Fibroblast of skin of abdomen (primary cell): ENCODE results near the gene GIMAP8. TPM values are rescaled to one million over a fixed set of nuclear protein-coding genes. Genes with fewer than 3 reads are reported as not detected.

Source experiments
- DNase-seq: peaks from one replicate; pipeline ENCODE4 v3.0.0-alpha.2; 2013
- polyA plus RNA-seq, 2 experiments: library from polyadenylated mRNA; unstranded; fragments of 120-200 nt; gene quantifications; one replicate each; pipeline ENCODE4 v1.2.1, GENCODE V29; 2013; ENCODE audit not compliant: insufficient read length in 2 of 2

The GIMAP8 gene
- 0.03 TPM for polyA plus RNA-seq (2013, experiment 1 of 2; ENCODE audit: insufficient read length)
- 0.02 TPM for polyA plus RNA-seq (2013, experiment 2 of 2; ENCODE audit: insufficient read length)

DNA sequence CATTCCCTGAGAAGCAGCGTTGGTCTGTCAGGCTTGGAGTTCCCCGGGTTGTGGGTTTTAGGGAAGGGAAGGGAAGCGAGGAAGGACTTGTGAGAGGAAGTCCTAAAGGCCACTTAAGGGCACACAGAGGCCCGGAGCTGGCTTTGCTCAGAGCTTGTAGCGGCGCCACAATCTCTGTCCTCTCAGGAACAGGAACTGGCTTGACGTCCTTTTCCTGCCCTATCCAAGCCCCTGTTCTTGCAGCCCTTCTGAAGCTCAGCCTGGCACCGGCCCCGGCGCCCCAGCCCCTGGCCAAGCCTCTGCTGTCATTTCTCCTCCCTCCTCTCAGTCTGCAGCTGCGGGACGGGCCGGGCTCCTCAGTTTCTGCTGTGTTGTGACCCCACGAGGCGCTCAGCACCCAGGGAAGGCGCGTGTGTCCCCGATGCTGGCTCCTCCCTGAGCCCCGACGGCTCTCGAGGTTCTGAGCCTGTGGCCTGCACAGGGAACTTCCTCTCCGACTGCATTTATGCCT is at the start of gene GIMAP8:
Gene GIMAP8 (plus strand): TSS at position 140 of the 511 bp plus-strand sequence. CDS start 16,069 bp downstream, outside the sequence.
- DNase-seq, result no peak

DNA sequence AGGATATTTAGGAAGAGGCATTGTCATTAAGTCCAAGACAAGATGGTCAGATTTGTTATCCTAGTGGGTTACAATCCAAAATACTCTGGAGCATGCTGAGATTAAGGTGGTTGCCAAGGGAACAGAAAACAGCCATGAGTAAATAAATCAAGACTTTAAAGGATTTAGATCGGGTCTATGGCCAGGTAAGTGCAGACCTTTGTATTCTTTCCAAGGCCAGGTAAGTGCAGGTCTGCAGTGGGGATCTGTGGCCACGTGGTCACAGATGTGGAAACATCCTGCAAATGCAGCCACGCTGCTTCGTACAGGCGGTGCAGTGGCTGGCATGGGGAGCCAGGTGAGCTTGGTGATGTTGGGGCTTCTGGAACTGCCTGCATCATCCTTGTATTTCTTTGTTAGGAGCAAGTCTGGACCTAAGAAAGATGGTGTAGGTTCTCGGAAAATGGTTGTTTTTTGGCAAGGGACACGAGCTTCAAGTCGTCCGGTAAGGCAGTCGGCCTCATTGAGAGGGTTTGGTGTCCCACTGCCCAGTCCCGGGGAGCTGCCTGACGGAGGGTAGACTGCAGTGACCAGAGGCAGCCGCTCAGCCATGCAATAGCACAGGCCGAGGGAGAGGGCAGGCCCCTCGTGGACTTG is 49.5 kb upstream of the GIMAP8 start:
- DNase-seq, result no peak

DNA sequence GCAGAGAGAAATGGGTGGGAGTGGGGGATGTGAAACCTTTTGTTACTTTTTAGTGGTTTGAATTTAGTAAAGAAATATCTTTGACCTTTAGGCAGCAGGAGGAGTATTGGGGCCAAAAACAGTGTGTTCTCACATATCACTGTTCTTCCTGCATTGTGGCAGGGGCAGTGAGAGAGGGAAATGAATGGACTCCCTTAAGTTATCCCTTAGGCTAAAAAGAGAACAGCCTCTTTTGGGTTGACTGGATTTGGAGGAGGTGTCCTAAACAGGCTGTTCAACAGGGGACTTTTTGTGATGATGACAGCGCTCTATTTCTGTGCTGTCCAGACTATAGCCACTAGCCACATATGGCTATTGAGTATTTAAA is 49.0 kb upstream of the GIMAP8 start:
- no peak for DNase-seq

DNA sequence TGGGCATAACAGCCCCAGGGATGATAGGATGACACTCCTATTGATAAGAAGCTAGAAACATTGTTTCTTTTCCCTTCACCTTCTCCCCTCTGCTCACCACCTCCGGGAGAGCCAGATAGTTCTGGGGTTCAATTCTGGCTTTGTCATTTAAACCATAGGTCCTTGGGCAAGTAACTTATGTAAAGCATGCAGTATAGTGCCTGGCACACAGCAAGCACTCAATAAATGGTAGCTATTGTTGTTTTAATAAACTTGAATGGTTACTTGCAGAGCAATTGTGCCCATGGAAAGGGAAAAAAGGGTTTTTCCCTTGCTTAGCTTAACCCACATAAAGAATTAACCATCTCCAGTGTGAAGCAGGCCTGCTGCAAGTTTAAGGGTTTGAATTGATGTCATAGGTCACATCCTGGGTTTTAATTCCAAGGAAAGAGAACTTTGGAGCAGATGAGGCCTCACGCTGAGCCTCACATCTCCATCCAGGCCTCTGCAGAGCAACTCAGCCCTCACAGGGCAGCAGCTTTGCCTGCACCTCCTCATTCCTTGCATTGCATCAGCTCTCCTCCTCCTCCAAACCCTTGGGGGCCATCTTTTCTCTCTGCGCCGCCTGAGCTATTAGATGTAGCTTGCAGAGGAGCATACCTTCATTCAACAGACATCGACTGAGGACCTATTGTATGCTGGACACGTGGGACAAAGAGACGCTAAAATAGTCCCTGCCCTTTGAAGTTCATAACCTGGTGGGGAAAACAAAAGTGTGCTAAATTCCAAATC is 48.4 kb upstream of the GIMAP8 start:
- peak; percentile 51 for DNase-seq

DNA sequence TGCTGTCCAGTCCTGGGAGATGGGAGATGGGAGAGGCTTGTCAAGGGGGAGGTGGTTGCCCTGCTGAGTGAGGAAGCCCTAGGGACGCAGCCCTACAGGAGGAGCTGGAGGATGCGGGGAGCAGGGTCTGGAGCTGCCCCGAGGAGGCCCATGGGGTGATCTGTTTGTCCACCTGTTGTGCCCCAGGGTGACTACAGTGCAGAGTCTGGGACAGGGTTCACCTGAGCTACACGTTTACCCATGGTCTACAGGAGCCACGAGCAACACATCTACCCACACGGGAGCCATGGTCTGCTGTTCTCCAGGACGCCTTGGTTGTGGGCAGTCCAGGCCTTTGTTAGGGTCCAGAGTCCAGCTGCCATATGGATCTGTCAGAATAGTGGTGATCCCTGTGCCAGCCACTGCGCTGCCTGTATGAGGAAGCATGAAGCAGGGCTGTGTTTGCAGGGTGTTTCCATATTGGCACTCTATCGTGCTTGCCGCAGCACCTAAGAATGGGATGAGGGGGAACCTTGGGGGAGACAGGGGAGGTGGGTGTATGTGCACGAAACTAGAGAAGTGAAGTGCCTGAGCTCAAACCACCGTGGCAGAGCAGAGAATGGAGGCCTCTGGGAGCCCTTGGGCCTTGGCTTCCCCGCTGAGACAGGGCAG is 47.6 kb upstream of the GIMAP8 start:
- no peak for DNase-seq

DNA sequence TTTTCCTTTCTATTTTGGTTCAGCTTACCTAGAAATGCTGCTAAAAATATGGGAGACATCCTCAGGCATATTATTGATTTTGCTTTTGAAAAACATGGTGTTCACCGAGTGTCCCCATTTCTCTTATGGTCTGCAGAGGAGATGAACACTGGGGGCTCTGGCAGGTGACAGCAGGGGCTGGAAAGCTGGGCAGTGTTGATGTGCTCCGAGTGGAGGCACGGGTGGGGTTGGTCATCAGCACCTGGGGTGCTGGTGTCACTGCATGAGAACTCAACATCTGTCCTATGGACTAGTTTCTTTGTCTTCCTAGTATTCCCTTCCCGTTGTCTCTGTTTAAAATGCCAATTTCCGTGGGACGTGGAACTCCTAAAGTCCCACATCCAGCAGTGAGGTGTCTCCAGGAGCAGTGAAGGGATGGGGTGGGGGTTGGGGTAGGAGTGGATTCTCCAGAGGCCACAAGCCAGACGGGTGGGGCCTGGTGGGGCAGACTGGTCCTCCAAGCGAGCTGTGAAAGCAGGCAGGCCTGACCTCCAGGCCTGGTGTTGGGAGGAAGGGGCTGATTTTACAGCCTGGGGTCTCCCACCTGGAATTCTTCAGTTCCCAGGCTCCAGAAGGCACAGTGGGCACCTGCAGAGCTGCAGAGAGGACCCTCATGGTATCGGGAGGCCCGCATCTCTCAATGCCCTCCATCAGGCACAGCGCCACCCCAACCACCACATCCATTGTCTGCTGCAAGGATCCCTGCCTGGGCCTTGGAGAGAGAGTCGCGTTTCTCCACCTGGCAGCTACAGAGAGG is 46.9 kb upstream of the GIMAP8 start:
- no peak for DNase-seq

DNA sequence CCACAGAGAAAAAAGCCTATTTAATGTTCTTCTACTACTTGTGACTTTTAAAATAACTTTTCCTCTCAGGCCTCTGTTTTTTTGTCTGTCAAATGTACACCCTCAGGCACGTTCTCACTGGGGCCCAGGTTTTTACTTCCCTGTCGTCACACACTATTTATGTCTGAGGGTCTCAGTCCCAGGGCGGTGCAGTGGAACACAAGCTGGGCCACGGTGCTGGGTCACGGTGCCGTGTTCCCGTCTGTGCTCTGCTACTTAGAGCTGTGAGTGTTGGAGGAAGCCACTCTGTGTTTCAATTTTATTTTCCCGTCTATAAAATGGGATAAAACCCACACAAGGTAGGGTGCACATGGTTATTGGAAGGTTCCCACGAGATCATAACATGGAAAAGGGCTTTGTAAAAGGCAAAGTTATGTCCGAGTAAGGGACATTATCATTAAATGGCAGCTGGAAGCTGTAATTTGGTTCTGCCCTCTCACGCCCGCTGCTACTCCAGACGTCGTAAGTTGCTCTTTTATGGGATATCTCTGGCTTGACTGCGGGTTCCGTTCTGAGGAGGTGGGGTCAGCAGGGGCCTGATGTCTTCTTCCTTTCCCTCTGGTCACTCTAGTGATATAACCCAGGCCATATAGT is 46.1 kb upstream of the GIMAP8 start:
- DNase-seq, result no peak

DNA sequence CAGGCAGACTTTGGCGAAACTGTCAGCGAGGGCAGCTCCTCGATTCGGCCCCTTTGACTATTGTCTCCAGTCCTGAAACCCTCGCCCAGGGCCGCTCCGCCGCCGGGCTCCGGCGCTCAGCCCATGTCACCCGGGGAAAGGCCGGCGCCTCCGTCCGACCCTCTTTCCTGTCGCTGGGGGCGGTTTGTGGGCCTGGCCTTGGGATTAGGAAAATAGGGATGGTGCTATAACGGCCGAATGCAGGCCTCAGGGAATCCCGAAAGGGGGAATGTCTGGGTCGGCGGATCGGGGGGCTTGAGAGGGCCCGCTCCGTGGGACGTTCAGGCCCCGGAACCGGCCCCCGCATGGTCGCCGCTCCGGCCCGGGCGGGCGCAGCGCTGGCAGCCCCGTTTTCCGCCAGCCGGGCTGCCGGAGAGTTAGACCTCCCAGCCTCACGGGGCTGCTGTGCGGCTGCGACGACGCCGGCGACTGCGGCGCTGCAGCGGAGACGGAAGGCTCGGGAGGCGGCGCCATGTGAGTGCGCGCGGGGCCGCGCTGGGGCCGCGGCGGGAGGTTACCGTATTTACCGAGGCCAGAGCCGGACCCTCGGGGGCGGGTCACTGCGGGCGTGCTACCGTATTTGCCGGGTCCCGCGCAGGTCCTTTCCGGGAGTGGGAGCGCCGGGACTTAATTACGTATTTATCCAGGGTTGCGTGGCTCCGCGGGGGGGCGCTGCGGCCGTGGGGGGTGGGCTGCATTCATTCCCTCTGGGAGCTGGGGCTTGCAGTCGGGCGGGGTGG is 45.4 kb upstream of the GIMAP8 start:
- DNase-seq, result peak; percentile 91

DNA sequence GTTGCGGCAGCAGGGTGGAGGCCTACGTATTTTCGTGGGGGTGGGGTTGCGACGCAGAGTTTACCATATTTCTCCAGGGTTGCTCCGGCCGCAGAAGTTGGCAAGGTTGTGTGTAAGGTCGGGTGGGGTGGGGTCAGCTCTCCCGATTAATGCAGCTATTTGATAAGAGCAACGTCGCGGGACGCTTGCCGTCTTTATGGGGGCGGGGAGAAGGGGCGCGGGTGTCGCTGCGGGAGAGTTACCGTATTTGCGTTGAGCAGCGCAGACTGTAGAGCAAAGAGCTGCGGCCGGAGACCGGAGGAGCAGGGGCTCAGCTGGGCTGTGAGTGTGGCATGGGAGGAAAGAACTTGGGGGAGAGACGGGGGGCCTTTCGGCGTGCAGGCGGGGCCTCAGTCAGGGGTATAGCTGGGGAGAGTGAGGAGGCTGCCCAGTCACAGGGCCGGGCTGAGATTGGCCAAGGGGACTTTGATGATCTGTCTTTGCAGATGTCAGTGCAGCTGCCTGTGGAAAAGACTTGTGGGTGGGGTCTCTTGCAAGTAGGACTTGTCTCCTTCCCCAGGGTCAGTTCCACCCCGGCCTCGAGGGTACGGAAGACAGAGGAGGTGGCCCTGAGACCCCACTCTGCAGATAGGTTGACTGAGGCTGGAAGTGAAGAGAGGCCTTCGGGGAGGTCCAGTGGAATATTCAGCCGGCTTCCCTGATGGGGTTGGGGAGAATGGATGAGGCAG is 44.7 kb upstream of the GIMAP8 start:
- DNase-seq, result no peak

DNA sequence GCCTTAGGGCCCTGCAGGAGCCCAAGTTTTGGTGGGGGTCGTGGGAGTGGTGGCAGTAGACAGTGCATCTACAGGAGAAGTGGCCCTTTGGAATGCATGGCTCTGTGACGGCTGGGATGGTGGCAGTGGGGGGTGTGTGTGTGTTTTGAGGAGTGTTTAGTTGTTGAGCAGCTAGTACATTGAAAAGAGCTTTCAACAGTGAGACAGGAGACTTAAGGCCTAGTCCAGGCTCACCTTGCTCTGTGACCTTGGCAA is 44.2 kb upstream of the GIMAP8 start:
- no peak for DNase-seq

DNA sequence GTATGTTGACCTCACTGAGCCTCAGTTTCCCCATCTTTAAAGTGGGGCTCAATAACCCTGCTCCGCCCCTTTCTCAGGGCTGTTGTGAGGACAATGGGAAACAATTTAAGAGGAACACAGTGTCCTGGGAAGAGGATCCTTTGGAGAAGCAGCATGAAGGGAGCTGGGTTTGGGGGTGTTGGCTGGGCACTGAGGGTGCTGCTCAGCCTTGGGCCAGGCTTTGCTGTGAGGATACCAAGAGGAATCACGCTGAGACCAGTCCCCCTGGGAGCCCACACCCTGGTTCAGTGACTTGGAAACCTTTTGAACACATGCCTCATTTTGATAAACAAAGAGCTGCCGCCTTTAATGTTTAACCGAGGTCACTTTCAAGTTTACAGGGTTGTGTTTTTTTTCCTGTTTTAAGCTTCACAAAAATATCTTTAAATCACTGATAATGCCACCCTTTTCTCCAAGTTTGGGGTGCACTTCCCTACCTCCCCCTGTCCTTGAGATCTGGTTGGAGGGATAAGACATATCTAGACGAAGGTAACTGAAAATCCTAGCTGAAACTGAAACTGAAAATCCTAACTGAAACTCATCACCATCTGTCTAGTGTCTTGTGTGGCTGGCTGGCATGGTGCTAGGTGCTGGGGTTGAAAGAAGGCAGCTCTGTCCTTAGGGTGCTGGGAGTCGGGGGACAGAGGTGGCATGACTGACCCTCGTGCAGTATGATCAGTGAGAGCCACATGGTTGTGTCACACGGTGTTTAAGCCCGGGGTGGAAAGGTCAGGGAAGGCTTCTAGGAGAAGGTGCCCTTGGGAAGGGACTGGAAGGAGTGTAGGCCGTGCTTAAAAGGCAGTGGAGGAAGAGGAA is 43.6 kb upstream of the GIMAP8 start:
- no peak for DNase-seq

DNA sequence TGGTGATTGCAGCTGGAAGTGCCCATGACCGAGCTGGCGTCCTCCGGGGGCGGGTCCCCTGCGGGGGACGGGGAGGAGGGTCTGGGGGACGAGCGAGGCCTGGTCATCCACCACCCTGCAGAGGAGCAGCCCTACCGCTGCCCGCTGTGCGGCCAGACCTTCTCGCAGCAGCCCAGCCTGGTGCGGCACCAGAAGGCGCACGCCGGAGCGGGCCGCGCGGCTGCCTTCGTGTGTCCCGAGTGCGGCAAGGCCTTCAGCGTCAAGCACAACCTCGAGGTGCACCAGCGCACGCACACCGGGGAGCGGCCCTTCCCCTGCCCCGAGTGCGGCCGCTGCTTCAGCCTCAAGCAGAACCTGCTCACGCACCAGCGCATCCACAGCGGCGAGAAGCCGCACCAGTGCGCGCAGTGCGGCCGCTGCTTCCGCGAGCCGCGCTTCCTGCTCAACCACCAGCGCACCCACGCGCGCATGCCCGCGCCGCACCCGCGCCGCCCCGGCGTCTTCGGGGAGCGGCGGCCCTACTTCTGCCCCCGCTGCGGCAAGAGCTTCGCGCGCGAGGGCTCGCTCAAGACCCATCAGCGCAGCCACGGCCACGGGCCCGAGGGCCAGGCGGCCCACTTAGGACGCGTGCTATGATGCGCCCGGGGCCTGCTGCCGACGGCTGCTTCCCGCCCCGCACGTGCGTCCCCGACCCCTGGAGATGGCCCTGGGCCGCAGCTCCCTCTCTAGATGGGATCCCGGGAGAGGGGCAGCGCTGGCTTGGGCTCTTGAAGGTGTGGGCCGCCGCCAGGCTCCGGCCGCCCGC is 42.6 kb upstream of the GIMAP8 start:
- no peak for DNase-seq

DNA sequence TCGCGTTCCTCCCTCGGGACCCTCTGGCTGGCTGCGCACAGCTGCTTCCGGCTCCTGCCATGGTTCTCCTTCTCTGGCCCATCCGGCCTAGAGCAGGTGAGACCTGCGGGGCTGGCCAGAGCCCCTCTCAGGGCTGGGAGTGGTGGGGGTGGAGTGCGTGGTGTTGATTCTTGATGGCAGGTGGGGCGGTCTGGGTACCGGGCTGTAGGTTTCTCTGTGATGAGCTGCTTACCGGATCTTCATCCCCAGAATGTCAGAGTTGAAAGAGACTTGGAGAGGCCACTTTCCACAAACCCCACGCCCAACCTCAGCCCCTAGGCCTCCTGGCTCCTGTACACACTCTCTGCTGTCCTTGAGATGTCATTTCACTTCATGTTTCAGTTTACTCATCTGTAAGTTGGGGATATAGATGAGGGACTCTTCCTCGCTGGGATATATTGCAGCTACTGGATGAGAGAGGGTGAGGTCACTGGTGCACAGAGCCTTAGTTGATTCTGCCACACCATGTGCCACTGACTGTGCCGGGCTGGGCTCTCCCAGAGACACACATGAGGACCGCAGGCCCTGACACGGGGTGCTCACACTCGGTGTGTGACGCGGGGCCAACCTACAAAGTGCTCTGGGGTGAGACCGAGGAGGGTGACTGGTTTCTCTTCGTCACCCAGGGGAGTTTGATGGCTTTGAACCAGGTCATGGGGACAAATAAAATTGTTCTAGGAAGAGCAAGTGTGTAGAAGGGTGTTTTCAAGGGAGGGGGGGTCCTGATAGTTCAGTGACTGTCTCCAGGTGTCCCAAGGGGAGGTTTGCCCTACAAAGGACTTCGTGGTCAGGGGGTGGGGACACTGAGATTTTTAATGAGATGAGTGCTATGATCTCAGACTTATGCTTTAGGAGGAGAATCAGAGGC is 41.8 kb upstream of the GIMAP8 start:
- no peak for DNase-seq

DNA sequence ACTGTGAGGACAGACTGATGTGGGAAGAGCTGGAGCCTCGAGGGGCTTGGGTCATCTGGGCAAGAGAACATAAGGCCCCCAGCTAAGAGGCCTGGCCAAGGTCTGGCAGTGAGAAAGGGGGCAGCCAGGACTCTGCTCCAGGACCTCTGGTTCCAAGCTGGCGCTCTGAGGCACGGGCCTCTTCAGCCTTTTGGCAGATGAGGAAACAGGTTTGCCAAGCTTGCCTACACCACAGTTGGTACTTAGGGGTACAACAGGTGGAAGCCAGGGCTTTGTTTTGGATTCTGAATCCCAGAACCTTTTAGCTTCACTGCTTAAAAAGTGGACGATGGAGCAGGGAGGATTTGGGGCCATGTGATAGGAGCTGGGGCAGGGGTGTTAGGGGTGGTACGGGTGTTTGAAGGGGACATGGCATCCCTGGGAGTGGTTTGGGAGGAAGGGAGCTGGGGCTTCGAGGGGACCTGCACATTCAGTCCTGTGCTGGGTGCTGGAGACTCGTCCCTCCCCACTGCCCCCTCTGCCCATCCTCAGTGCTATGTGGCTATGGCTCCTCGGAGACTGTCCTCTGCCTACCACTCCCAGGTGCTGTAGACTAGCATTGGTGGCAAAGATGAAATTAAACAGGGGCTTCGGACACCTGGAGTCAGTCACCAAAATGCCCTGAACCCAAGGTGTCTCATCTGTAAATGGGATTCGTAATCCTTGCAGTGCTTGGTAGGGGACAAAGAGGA is 41.0 kb upstream of the GIMAP8 start:
- no peak for DNase-seq

DNA sequence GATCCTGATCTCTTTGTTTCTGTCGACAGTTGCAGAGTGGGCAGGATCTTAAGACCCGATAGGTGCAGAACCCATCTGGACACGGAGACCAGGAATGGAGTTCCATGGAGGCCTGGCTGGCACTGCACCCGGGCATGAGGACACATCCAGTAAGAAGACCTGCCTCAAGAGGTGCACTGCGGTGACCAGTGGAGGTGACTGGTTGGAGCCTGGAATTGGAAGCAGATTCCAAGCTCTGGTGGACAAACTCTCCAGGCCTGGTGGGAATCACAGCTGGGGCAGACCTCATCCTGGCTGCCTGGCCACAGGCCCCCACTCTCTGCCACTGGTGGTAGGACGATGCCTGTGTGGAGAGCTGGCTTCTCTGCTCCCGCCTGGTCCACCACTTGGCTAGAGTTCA is 40.3 kb upstream of the GIMAP8 start:
- no peak for DNase-seq

DNA sequence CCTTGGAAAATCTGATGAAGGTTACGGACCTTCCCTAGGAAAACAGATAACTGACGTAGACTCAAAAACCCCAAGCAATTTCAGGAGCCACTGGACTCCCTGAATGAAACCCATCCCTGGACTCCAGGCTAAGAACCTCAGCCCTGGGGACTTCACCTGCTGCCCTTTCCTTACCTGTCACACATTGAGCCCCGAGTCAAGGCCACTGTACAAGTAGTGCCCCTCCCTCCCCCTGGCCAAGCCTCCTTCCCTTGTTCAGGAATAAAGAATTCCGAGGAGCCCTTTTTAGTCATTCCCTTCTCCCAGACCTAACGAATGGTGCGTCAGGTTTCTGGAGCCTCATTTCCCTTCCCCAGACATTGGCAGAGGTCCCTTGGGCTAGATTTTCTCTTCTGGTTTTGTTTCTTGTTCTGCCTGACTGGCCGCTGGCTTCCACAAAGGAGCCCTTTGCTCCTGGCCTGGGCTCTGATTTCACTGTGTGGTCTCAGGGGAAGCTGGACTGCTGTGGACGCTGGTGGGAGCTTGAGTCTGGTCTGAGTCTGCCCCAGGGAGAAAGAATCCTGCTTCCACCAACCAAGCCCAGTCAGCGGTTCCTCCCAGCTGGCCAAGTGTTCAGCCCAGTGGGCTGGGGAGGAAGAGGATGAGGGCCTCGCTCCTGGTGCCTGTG is 39.6 kb upstream of the GIMAP8 start:
- DNase-seq, result no peak

DNA sequence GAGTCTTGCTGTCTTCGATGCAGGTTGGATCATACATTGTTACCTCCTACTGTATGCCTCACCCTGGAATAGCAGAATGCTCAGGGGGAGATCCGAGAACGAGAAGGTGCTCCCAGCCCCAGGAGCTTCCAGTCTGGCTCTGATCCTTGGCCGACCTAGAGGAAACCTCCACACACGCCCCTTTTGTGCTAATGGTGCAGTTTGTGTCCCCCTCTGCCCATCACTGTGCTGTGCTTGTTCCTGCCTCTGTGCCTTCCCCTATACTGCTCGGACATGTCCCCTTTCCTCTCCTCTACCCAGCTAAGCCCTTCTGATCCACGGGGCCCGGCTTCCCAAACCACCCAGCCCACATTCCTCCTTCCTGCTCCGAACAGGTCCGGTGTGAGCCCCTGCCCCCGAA is 38.8 kb upstream of the GIMAP8 start:
- no peak for DNase-seq
